ENCODE results near the gene NEMP1. TPM values are rescaled to one million over a fixed set of nuclear protein-coding genes. Genes with fewer than 3 reads are reported as not detected.

The NEMP1 gene
- total and polyA plus RNA-seq, 2 of the 13 experiments (the other 11 are each of a cell fraction or from before 2014, with no cell fraction given) = 11.4 to 12.9 TPM

DNA sequence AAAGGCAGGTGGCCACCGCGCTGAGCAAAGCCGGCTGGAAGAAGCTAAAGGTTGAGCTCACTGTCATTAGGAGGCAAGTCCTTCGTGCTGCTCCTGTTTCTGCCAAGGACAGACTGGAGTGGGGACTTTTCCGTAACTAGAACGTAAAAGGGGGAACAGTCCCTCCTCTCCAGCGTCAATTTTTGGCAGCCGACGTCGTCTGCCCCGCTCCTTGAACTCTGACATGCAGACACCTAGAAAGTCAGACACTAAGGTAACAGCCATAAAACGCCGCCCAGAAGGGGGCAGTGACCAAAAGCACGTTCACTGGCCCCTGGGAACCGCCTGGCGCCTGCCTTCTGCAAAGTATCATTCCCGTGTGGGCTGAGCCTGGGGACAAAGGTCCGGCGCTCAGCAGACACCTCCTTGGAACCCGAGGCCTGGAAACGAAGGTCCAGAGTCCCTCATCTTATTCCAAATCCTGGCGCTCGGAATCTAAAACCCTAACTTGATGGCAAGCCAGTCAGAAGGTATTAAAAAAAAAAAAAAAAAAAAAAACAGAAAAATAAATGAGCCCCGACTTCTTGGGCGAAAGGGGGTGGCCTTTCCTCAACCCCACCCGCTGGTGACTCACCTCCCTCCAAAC lies 48.6 kb upstream of the NEMP1 start (continued):
- TF ChIP-seq PRPF4 (IDR thresholded peaks at IDR 0.05; ENCODE audit: low read depth, low read length, poor library complexity, severe bottlenecking) (no peak), ZFP1 (CRISPR knock-in tag; IDR thresholded peaks at IDR 0.05) (no peak), DPF2 (CRISPR knock-in tag; IDR thresholded peaks at IDR 0.05; ENCODE audit: borderline replicate concordance, low read depth) (no peak), MIXL1 (CRISPR knock-in tag; IDR thresholded peaks at IDR 0.05) (peak; percentile 52), MAFG (CRISPR knock-in tag; IDR thresholded peaks at IDR 0.05) (no peak), ZNF329 (CRISPR knock-in tag; IDR thresholded peaks at IDR 0.05; ENCODE audit: low read depth) (no peak), ZKSCAN1 (IDR thresholded peaks at IDR 0.05; ENCODE audit: low read length) (no peak)
- TF ChIP-seq, protein P1, sequence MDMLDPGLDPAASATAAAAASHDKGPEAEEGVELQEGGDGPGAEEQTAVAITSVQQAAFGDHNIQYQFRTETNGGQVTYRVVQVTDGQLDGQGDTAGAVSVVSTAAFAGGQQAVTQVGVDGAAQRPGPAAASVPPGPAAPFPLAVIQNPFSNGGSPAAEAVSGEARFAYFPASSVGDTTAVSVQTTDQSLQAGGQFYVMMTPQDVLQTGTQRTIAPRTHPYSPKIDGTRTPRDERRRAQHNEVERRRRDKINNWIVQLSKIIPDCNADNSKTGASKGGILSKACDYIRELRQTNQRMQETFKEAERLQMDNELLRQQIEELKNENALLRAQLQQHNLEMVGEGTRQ (IDR thresholded peaks at IDR 0.05; ENCODE audit: low read depth, low read length) = no peak
- TF ChIP-seq, protein P1 (CRISPR knock-in tag; IDR thresholded peaks at IDR 0.05; ENCODE audit: borderline replicate concordance) = no peak
- TF ChIP-seq, protein P2, sequence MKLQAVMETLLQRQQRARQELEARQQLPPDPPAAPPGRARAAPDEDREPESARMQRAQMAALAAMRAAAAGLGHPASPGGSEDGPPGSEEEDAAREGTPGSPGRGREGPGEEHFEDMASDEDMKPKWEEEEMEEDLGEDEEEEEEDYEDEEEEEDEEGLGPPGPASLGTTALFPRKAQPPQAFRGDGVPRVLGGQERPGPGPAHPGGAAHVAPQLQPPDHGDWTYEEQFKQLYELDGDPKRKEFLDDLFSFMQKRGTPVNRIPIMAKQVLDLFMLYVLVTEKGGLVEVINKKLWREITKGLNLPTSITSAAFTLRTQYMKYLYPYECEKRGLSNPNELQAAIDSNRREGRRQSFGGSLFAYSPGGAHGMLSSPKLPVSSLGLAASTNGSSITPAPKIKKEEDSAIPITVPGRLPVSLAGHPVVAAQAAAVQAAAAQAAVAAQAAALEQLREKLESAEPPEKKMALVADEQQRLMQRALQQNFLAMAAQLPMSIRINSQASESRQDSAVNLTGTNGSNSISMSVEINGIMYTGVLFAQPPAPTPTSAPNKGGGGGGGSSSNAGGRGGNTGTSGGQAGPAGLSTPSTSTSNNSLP (IDR thresholded peaks at IDR 0.05; ENCODE audit: low read depth, low read length) = no peak
- TF ChIP-seq, protein P3, sequence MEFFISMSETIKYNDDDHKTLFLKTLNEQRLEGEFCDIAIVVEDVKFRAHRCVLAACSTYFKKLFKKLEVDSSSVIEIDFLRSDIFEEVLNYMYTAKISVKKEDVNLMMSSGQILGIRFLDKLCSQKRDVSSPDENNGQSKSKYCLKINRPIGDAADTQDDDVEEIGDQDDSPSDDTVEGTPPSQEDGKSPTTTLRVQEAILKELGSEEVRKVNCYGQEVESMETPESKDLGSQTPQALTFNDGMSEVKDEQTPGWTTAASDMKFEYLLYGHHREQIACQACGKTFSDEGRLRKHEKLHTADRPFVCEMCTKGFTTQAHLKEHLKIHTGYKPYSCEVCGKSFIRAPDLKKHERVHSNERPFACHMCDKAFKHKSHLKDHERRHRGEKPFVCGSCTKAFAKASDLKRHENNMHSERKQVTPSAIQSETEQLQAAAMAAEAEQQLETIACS (CRISPR knock-in tag; IDR thresholded peaks at IDR 0.05) = no peak
- TF ChIP-seq, protein P4, sequence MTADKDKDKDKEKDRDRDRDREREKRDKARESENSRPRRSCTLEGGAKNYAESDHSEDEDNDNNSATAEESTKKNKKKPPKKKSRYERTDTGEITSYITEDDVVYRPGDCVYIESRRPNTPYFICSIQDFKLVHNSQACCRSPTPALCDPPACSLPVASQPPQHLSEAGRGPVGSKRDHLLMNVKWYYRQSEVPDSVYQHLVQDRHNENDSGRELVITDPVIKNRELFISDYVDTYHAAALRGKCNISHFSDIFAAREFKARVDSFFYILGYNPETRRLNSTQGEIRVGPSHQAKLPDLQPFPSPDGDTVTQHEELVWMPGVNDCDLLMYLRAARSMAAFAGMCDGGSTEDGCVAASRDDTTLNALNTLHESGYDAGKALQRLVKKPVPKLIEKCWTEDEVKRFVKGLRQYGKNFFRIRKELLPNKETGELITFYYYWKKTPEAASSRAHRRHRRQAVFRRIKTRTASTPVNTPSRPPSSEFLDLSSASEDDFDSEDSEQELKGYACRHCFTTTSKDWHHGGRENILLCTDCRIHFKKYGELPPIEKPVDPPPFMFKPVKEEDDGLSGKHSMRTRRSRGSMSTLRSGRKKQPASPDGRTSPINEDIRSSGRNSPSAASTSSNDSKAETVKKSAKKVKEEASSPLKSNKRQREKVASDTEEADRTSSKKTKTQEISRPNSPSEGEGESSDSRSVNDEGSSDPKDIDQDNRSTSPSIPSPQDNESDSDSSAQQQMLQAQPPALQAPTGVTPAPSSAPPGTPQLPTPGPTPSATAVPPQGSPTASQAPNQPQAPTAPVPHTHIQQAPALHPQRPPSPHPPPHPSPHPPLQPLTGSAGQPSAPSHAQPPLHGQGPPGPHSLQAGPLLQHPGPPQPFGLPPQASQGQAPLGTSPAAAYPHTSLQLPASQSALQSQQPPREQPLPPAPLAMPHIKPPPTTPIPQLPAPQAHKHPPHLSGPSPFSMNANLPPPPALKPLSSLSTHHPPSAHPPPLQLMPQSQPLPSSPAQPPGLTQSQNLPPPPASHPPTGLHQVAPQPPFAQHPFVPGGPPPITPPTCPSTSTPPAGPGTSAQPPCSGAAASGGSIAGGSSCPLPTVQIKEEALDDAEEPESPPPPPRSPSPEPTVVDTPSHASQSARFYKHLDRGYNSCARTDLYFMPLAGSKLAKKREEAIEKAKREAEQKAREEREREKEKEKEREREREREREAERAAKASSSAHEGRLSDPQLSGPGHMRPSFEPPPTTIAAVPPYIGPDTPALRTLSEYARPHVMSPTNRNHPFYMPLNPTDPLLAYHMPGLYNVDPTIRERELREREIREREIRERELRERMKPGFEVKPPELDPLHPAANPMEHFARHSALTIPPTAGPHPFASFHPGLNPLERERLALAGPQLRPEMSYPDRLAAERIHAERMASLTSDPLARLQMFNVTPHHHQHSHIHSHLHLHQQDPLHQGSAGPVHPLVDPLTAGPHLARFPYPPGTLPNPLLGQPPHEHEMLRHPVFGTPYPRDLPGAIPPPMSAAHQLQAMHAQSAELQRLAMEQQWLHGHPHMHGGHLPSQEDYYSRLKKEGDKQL (CRISPR knock-in tag; IDR thresholded peaks at IDR 0.05; ENCODE audit: low read depth) = 0 out of 2 replicates have a peak, but pooled peaks have one; percentile 9
- TF ChIP-seq, protein P5, sequence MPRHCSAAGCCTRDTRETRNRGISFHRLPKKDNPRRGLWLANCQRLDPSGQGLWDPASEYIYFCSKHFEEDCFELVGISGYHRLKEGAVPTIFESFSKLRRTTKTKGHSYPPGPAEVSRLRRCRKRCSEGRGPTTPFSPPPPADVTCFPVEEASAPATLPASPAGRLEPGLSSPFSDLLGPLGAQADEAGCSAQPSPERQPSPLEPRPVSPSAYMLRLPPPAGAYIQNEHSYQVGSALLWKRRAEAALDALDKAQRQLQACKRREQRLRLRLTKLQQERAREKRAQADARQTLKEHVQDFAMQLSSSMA (CRISPR knock-in tag; IDR thresholded peaks at IDR 0.05) = 0 out of 2 replicates have a peak, but pooled peaks have one; percentile 66

All from HepG2 (cell line).